HS-5 (cell line): ENCODE results near the gene LRP1B.
"Not testable (repeated sequence)": the region's sequence is repeated elsewhere in the genome, so short reads cannot be mapped to it uniquely, and the experiment has no call there.

Experiments used
- DNase-seq: peaks from one replicate; pipeline ENCODE4 v3.0.0-alpha.2; 2012; ENCODE audit warnings: low read depth

LRP1B gene

GRCh38 chr2:140683658-140684057 is 1447.2 kb downstream of the LRP1B start:
- DNase-seq, result no peak

GRCh38 chr2:140680862-140681261 is 1450.0 kb downstream of the LRP1B start:
- no peak for DNase-seq

GRCh38 chr2:140679752-140680151 is 1451.1 kb downstream of the LRP1B start:
- DNase-seq, result no peak

- DNase-seq, result no peak
Observed at GRCh38 chr2:140669911-140670310, 1460.9 kb downstream of the LRP1B start.

GRCh38 chr2:140667203-140667602 is 1463.6 kb downstream of the LRP1B start:
- DNase-seq, result no peak

- DNase-seq, result no peak
Observed at GRCh38 chr2:140662504-140662903, 1468.3 kb downstream of the LRP1B start.

GRCh38 chr2:140658760-140659692 is 1471.8 kb downstream of the LRP1B start:
- no peak for DNase-seq

GRCh38 chr2:140657657-140658056 is 1473.2 kb downstream of the LRP1B start:
- DNase-seq, result no peak

- DNase-seq, result no peak
Observed at GRCh38 chr2:140654565-140654964, 1476.3 kb downstream of the LRP1B start.

GRCh38 chr2:140650825-140651224 is 1480.0 kb downstream of the LRP1B start:
- no peak for DNase-seq

- DNase-seq, result not testable (repeated sequence)
Observed at GRCh38 chr2:140650134-140650533, 1480.7 kb downstream of the LRP1B start.

- no peak for DNase-seq
Observed at GRCh38 chr2:140648393-140648792, 1482.4 kb downstream of the LRP1B start.

GRCh38 chr2:140643761-140644187 is 1487.0 kb downstream of the LRP1B start:
- peak; percentile 53 for DNase-seq

- DNase-seq, result no peak
Observed at GRCh38 chr2:140641163-140641562, 1489.7 kb downstream of the LRP1B start.

GRCh38 chr2:140639628-140640027 is 1491.2 kb downstream of the LRP1B start:
- no peak for DNase-seq

- no peak for DNase-seq
Observed at GRCh38 chr2:140630557-140630956, 1500.3 kb downstream of the LRP1B start.

GRCh38 chr2:140627885-140628284 is 1502.9 kb downstream of the LRP1B start:
- DNase-seq, result no peak

GRCh38 chr2:140627136-140627535 is 1503.7 kb downstream of the LRP1B start:
- no peak for DNase-seq

GRCh38 chr2:140624200-140624599 is 1506.6 kb downstream of the LRP1B start:
- DNase-seq, result no peak

- DNase-seq, result no peak
Observed at GRCh38 chr2:140621583-140622362, 1509.0 kb downstream of the LRP1B start.

GRCh38 chr2:140604788-140605187 is 1526.0 kb downstream of the LRP1B start:
- DNase-seq, result no peak

- no peak for DNase-seq
Observed at GRCh38 chr2:140604096-140604495, 1526.7 kb downstream of the LRP1B start.

GRCh38 chr2:140603416-140603815 is 1527.4 kb downstream of the LRP1B start:
- no peak for DNase-seq
